Ascending aorta (tissue), 2 donors: ENCODE data around the gene TECPR1. TPM values are rescaled to one million over a fixed set of nuclear protein-coding genes. Genes with fewer than 3 reads are reported as not detected.
A peak's percentile ranks its signal among the peaks of the same experiment; 100 is the strongest.

Experiments
- DNase-seq, 2 donors: peaks; one replicate each; pipeline ENCODE4 v3.0.0-alpha.2; 2019; ENCODE audit warnings: low spot score in 2 of 2
- H3K27ac ChIP-seq, 2 donors: fragments of 200-600 bp; sonication (generic); one replicate each; pipeline ENCODE4 v1.5.1; 2016 to 2017; ENCODE audit warnings: mild to moderate bottlenecking in 1 of 2
- H3K27me3 ChIP-seq: fragments of 200-600 bp; sonication (generic); one replicate; pipeline ENCODE4 v1.5.1; 2017
- H3K36me3 ChIP-seq, 2 donors: fragments of 200-600 bp; sonication (generic); one replicate each; pipeline ENCODE4 v1.5.1; 2016
- H3K4me1 ChIP-seq, 2 donors: fragments of 200-600 bp; sonication (generic); one replicate each; pipeline ENCODE4 v1.5.1; 2016 to 2017; ENCODE audit warnings: mild to moderate bottlenecking in 1 of 2
- H3K4me3 ChIP-seq, 2 donors: fragments of 200-600 bp; sonication (generic); one replicate each; pipeline ENCODE4 v1.5.1; 2016 to 2017; ENCODE audit warnings: mild to moderate bottlenecking in 1 of 2
- H3K9me3 ChIP-seq, 2 donors: fragments of 200-600 bp; sonication (generic); one replicate each; pipeline ENCODE4 v1.5.1; 2016
- intact Hi-C: fragments of 100-400 bp; cut with DNase I; formaldehyde crosslinking; loops from one replicate; pipeline ENCODE4 v1.15.1; 2023
- total RNA-seq: library from RNA; depleted of rRNA; stranded (reverse); fragments of >200 nt; gene quantifications from one replicate; pipeline ENCODE4 v1.1.0, GENCODE V29; 2016
- TF ChIP-seq, protein P1 (sequence below), 3 experiments: fragments of 200-600 bp in 2 of 3; fragments of 450-650 bp in 1 of 3; sonication (generic) in 2 of 3; IDR thresholded peaks; one replicate each; pipeline ENCODE4 v1.5.1; 2016 to 2019; ENCODE audit warnings: antibody characterized with exemption in 3 of 3, mild to moderate bottlenecking in 1 of 3, moderate library complexity in 1 of 3

The TECPR1 gene
- total RNA-seq, 1 donor from 2014 or later = 28.1 TPM

DNA sequence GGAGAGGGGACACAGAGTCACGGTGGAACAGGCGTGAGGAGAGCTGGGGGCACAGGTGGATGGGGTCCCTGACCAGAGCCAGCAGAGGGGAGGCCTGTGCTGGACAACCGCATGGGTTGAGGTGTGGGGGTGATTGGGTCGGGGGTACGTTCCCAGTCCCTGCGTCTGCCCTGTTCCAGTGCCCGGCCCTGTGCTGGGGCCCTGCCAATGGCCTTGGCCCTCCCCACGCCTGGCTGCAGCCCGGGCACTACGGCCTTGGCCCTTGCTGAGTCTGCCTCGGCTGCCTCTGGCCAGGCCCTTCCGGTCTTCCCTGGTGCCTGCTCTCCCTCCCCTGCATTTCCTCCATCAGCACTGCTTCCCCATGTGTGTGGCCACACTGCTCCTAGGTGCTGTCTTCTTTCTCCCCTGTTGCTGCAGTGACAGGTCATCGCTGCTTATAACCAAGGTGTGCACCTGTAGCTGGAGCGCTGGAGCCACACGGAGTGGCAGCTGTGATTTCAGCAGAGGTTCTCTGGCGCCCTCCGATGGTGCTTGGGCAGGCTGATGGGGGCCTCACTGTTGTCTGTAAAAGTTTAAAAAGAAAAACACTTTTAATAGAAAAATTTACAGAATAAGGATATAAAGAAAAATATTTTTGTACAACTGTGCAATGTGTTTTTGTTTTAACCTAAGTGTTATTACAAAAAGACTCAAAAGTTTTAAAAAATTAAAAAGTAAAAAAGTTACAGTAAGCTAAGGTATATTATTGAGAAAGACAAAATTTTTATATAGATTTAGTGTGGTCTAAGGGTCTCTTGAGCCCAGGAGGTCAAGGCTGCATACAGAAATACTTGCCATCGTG lies 86.0 kb downstream of the TECPR1 start:
- DNase-seq = no peak
- TF ChIP-seq, protein P1, sequence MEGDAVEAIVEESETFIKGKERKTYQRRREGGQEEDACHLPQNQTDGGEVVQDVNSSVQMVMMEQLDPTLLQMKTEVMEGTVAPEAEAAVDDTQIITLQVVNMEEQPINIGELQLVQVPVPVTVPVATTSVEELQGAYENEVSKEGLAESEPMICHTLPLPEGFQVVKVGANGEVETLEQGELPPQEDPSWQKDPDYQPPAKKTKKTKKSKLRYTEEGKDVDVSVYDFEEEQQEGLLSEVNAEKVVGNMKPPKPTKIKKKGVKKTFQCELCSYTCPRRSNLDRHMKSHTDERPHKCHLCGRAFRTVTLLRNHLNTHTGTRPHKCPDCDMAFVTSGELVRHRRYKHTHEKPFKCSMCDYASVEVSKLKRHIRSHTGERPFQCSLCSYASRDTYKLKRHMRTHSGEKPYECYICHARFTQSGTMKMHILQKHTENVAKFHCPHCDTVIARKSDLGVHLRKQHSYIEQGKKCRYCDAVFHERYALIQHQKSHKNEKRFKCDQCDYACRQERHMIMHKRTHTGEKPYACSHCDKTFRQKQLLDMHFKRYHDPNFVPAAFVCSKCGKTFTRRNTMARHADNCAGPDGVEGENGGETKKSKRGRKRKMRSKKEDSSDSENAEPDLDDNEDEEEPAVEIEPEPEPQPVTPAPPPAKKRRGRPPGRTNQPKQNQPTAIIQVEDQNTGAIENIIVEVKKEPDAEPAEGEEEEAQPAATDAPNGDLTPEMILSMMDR (IDR thresholded peaks at IDR 0.05) = peak; percentile 19 to 52 (median 36)
- H3K9me3 ChIP-seq = no peaks in the 10 kb centered on the region
- H3K27me3 ChIP-seq = no peaks in the 10 kb centered on the region
- no peaks in the 10 kb centered on the region for H3K4me1 ChIP-seq
- no peaks in the 10 kb centered on the region for H3K36me3 ChIP-seq
- H3K27ac ChIP-seq = no peak overlapping the region
- intact Hi-C loops = loop anchor here (5.0 to 10.0 kb wide), 2 partner anchors 144 to 301 kb away; no protein-coding TSS in a partner anchor
- H3K4me3 ChIP-seq = no peak overlapping the region

Other genes with a start within 250 kb of the TECPR1 start
- 11.8 TPM for gene LMTK2, start 145.4 kb downstream of the TECPR1 start, total RNA-seq
- gene BHLHA15, start 40.8 kb downstream of the TECPR1 start, total RNA-seq = not detected
- 61.6 TPM for gene BRI3, start 29.5 kb upstream of the TECPR1 start, total RNA-seq
- gene BAIAP2L1, start 148.9 kb upstream of the TECPR1 start, total RNA-seq = 2.8 TPM